Kidney epithelial cell (primary cell): ENCODE data around the gene FZD8. TPM values are rescaled to one million over a fixed set of nuclear protein-coding genes. Genes with fewer than 3 reads are reported as not detected.

Experiments used
- DNase-seq: peaks from one replicate; pipeline ENCODE4 v3.0.0-alpha.2; 2010; ENCODE audit warnings: low read depth
- H3K27me3 ChIP-seq: 2 replicates; pipeline ENCODE4 v1.6.0; 2011; ENCODE audit warnings: low read length; ENCODE audit not compliant: control insufficient read depth, insufficient read depth
- H3K36me3 ChIP-seq: 2 replicates; pipeline ENCODE4 v1.5.1; 2011; ENCODE audit warnings: low read length; ENCODE audit not compliant: control insufficient read depth, insufficient read depth
- H3K4me3 ChIP-seq: 2 replicates; pipeline ENCODE4 v1.5.1; 2011; ENCODE audit warnings: low read depth, mild to moderate bottlenecking, control low read depth, low read length
- total RNA-seq: library from RNA; depleted of rRNA; stranded (reverse); fragments of >200 nt; gene quantifications from 2 replicates; pipeline ENCODE4 v1.2.3, GENCODE V29; 2015
- TF ChIP-seq, protein P1 (sequence below): IDR thresholded peaks from 2 replicates; pipeline ENCODE4 v1.5.1; 2011; ENCODE audit warnings: mild to moderate bottlenecking, moderate library complexity, low read length, control low read depth, inconsistent platforms; ENCODE audit not compliant: insufficient read depth, poor library complexity, severe bottlenecking

Gene FZD8
- total RNA-seq, 1 donor from 2014 or later, result 12.7 TPM

DNA sequence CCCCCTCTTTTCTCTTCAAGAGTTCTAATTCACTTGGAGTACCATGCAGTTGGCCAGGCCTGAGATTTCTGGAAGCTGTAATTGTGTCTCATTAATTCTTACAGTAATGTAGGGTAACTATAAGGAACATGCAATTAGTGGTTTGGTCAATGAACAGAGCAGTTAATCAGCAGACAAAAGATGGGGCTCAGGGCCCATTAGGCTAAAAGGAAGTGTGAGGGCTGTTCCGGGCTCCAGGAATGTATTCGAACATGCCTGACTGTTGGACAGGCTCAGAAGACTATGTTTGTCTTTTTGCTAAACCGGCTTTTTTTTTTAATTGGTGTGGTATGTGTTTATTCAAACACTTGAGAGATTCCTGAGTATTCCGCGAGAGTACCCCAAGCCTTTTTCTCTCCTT, 42.5 kb upstream of the FZD8 start:
- TF ChIP-seq, protein P1, sequence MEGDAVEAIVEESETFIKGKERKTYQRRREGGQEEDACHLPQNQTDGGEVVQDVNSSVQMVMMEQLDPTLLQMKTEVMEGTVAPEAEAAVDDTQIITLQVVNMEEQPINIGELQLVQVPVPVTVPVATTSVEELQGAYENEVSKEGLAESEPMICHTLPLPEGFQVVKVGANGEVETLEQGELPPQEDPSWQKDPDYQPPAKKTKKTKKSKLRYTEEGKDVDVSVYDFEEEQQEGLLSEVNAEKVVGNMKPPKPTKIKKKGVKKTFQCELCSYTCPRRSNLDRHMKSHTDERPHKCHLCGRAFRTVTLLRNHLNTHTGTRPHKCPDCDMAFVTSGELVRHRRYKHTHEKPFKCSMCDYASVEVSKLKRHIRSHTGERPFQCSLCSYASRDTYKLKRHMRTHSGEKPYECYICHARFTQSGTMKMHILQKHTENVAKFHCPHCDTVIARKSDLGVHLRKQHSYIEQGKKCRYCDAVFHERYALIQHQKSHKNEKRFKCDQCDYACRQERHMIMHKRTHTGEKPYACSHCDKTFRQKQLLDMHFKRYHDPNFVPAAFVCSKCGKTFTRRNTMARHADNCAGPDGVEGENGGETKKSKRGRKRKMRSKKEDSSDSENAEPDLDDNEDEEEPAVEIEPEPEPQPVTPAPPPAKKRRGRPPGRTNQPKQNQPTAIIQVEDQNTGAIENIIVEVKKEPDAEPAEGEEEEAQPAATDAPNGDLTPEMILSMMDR, result no peak
- no peaks in the 10 kb centered on the region for H3K27me3 ChIP-seq
- DNase-seq, result no peak
- no peaks in the 10 kb centered on the region for H3K36me3 ChIP-seq
- H3K4me3 ChIP-seq, result no peak overlapping the region

DNA sequence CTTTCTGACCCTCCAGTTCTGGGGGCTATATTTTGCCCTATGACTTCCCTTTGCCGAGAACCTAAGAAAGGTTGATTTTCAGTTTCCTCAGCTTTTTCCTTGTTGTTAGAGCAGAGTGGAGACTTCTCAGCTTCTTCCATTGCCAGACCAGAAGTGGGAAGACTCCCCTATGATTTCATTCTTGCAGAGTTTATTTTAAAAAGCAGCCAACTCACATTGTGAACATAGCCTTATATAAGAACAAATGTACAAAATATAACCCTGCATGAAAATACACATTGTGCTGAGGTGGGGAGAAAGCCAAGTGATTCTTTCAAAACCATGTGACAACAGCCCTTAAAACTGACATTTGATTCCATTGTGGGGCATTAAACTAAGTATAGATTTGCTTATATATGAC, 33.8 kb upstream of the FZD8 start:
- DNase-seq, result no peak
- H3K36me3 ChIP-seq, result no peaks in the 10 kb centered on the region
- TF ChIP-seq, protein P1, result no peak
- no peaks in the 10 kb centered on the region for H3K27me3 ChIP-seq
- no peak overlapping the region for H3K4me3 ChIP-seq

DNA sequence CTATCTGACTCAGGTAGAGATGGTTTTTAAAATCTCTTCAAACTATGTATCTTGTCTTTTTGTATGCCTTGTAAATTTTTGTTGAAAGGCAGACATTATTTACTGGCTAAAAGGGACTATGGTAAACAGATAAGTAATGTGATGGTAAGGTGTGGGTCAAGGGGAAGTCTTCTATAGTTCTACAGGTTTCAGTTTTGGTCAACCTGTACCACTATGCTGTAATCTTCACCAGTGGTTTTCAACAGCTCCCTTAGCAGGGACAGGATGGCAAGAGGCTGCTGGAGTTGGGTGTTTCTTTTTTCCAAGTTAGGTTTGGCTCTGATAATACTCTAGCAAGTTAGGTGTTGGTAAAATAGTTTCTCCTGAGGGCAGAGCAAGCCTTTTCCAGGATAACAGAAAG, 32.7 kb upstream of the FZD8 start:
- no peak overlapping the region for H3K4me3 ChIP-seq
- TF ChIP-seq, protein P1, result no peak

DNA sequence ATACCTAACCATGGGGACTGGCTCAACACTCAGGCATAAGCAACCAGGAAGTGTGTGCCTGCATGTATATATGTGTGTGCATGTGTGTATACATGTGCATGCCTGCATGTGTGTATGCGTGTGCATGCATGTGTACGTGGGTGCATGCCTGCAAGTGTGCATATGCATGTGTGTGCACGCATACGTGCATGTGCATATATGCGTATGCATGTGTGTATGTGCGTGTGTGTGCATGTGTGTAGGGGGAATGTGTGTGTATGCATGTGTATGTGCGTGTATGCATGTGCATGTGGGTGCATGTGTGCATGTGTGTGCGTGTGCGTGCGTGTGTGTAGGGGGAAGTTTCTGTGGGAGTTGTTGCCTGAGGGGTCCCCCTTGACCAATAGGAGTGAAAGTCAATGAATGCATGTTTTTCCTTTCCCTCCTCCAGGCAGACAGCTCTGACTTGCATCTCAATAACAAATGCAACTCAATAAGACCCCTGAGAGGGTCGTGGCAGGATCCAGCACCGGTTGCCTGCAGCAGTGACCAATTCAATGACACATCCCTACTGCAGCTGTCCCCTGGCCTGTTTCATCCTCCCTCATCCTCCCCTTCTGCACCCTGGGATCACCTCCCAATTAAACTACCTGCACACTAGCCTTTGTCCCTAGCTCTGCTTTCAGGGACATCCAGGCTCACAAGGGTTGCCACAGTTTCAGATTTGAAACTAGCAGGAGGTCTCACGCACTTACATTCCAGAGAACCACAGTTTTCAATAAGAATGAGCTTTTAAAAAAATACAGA, 27.0 kb upstream of the FZD8 start:
- DNase-seq, result no peak
- TF ChIP-seq, protein P1, result no peak
- H3K27me3 ChIP-seq, result no peaks in the 10 kb centered on the region
- H3K4me3 ChIP-seq, result no peak overlapping the region
- no peaks in the 10 kb centered on the region for H3K36me3 ChIP-seq

More for the DNA sequence above, 32.7 kb upstream of the FZD8 start:
- DNase-seq, result no peak
- Histone ChIP-seq H3K36me3 (no peaks in the 10 kb centered on the region), H3K27me3 (no peaks in the 10 kb centered on the region)

DNA sequence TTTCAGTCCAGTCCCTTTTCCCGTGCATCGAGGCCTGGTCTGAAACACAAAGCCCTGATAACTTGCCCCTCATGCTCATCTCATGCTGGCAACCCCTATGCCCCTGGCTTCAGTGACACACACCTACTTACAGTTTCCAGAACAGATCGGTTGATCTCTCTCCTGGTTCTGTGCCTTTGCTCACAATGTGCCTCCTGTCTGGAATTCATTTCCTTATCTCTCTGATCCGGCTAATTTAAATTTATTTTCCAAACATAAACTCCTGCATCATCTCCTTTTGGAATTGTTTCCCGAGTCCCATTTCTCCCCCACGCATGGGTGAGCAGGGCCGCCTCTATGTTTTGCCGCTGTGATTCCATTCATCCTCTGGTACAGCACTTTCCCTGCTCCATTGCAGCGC, 25.9 kb upstream of the FZD8 start:
- Histone ChIP-seq H3K27me3 (no peaks in the 10 kb centered on the region), H3K36me3 (no peaks in the 10 kb centered on the region), H3K4me3 (no peak overlapping the region)
- DNase-seq, result no peak
- TF ChIP-seq, protein P1, result no peak

DNA sequence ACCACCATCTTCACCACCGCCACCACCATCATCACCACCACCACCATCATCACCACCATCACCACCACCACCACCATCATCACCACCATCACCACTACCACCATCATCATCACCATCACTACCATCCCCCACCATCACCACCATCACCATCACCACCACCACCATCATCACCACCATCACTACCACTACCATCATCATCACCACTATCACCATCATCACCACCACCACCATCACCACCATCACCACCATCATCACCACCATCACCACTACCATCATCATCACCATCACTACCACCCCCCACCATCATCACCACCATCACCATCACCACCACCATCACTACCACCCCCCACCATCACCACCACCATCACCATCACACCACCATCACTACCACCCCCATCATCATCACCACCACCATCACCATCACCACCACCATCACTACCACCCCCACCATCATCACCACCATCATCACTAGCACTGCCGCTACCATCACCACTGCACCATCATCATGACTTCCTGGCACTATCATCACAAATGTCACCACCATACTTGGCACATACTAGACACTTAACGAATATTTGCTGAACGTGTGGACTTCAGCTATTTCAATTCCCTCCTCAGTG, 25.3 kb upstream of the FZD8 start:
- TF ChIP-seq, protein P1, result no peak
- no peaks in the 10 kb centered on the region for H3K36me3 ChIP-seq
- no peak overlapping the region for H3K4me3 ChIP-seq
- no peak for DNase-seq
- no peaks in the 10 kb centered on the region for H3K27me3 ChIP-seq
